HG03139 (cell line): ENCODE results near the gene CSK.

ENCODE experiments used
- ATAC-seq: cut with Tn5 transposase; IDR thresholded peaks from one replicate; pipeline ENCODE4 v1.9.1; 2021; ENCODE audit not compliant: unreplicated experiment

CSK gene

DNA sequence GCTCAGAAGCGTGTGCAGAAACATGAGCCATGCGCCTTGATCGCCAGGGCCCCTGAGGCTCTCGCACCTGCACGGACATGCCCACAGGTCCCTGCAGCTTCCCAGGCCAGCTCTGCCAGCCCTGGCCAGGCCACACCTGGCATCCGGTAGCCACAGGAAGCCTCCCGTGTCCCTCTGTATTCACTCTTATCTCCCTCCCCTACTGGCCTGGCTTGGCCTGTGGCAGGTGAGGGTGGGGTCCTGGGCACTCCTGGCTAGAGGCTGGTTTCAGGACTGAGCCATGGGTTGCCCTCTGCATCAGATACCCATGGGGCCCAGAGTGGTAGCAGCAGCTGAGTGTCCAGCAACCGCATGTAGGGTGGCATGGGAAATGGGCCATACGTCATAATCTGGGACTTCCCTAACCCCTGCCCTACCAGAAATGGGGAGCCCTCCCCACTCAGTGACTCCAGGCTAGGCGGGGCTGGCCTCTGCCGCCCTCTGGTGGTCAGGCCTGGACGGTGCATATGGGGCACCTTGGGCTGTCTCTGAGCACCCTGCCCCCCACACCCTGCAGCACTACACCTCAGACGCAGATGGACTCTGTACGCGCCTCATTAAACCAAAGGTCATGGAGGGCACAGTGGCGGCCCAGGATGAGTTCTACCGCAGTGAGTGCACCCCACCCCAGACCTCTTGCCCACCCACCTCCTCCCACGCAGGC lies 18.1 kb downstream of the CSK start:
- ATAC-seq = no peak

DNA sequence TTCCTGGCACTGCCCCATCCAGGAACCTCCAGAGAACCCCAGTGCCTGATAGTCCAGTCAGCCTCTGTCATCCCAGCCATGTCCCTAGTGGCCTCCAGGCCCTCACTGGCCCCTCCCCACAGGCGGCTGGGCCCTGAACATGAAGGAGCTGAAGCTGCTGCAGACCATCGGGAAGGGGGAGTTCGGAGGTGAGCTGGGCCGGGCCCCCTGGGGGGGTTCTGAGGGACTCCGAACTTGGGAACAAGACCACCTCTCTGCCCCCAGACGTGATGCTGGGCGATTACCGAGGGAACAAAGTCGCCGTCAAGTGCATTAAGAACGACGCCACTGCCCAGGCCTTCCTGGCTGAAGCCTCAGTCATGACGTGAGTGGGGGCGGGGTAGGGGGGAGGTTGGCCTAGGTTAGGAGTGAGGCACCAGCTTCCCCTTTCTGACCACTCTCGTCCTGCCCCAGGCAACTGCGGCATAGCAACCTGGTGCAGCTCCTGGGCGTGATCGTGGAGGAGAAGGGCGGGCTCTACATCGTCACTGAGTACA lies 18.7 kb downstream of the CSK start:
- ATAC-seq = no peak

DNA sequence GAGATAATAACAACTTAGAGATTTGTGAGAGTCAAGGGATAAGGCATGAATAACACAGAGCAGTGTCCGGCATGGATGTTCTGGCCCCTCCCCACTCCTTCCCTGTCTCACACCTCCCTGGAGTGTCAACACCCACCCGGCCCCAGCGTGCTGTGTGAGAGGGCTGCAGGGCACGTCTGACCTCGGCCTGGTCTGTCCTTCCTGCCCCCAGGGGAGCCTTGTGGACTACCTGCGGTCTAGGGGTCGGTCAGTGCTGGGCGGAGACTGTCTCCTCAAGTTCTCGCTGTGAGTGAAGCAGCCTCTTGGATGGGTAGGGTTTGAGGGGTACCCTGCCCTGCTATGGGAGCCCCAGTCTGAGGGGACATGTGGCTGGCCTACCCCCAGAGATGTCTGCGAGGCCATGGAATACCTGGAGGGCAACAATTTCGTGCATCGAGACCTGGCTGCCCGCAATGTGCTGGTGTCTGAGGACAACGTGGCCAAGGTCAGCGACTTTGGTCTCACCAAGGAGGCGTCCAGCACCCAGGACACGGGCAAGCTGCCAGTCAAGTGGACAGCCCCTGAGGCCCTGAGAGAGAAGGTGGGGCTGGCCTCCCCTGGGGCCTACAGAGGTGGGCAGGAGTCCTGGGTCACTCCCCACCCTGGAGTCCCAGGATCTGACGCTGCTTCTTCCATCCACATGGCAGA lies 19.6 kb downstream of the CSK start:
- no peak for ATAC-seq

DNA sequence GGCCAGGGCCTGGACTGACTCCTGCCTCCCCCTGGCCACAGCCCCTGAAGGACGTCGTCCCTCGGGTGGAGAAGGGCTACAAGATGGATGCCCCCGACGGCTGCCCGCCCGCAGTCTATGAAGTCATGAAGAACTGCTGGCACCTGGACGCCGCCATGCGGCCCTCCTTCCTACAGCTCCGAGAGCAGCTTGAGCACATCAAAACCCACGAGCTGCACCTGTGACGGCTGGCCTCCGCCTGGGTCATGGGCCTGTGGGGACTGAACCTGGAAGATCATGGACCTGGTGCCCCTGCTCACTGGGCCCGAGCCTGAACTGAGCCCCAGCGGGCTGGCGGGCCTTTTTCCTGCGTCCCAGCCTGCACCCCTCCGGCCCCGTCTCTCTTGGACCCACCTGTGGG lies 20.4 kb downstream of the CSK start:
- ATAC-seq = no peak

DNA sequence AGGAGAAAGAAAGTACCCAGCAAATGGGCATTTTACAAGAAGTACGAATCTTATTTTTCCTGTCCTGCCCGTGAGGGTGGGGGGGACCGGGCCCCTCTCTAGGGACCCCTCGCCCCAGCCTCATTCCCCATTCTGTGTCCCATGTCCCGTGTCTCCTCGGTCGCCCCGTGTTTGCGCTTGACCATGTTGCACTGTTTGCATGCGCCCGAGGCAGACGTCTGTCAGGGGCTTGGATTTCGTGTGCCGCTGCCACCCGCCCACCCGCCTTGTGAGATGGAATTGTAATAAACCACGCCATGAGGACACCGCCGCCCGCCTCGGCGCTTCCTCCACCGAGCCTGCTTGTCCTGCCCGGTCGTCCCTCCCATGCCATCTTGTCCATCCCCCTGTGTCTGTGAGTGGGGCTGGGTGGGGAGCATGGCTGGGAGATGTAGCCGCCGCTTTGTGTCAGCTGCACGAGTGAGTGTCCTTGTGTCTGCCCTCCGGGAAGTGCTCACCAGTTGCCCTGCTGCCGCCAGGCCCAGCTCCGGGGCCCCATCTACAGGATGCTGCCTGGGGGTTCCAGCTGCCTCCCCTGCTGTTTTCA lies 21.1 kb downstream of the CSK start:
- no peak for ATAC-seq

DNA sequence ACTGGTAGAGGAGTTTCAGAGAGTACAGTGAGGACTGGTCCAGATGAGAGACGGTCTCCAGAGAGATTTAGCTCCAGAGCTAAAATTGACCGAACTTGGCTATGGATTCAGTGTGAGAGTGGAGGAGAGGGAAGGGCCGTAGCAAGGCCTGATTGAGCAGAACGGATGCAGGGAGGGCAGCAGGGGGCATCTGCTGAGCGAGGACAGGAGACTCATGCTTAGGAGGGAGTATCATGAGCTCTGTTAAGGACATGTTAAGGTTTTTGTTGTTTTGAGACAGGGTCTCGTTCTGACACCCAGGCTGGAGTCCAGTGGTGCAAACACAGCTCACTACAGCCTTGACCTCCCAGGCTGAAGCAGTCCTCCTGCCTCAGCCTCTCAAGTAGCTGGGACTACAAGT lies 23.1 kb downstream of the CSK start:
- no peak for ATAC-seq

DNA sequence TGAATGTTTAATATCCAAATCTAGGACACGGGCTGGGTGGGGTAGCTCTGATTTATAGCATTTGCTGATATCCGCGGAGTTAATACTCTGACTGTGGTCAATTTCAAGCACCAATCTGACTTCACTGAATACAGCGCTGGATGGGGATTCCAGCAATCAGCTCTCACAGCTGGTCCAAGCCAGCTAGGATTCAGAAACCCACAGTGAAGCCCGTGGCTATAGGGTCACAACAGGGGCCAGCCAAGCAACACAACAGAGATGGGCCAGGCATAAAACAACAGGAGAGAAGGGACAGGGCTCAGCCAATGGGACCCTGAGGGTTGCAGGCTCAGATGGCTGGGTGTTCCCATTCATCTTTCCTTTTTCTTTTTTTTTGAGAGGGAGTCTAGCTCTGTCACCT lies 25.4 kb downstream of the CSK start:
- no peak for ATAC-seq

DNA sequence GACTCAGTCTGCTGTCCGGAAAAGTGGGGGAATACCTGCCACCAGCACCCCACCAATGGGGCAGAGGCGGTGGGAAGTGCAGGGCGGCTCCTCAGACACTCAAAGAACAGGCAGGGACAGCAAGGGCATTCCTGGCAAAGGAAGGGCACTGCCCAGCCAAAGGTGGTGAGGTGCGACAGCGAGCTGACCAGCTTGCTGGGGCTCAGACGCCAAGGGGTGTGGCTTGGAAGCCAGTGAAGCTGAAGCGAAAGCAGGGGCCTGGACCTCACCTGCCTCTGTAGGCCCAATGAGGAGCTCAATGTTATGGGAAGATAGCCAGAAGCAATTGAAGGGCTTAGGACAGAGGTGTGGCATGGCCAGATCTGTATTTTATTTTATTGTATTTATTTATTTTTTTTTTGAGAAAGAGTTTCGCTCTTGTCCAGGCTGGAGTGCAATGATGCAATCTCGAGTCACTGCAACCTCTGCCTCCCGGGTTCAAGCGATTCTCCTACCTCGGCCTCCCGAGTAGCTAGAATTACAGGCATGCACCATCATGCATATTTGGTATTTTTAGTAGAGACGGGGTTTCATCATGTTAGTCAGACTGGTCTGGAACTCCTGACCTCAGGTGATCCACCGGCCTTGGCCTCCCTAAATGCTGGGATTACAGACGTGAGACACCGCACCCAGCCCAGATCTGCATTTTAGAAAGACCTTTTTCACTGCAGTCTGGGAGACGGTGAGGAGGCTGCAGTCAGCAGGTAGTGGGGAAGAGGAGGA lies 26.4 kb downstream of the CSK start:
- no peak for ATAC-seq

DNA sequence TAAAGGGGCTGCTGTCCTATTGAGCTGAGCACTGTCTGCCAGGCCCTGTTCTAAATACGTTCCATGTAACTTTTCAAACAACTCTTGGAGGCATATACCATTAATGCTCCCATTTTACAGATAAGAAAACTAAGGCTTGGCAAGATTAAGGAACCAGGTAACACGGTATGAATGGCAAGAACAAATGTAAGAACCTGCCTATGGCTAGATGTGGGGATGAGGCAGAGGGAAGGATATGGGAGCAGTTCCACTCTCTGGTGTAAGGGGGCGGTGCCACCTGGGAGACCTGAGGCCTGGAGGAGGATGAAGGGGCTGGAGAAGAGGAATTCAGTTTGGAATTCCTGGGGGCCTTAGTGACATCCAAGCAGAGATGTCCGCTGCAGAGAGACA lies 27.0 kb downstream of the CSK start:
- ATAC-seq = no peak

DNA sequence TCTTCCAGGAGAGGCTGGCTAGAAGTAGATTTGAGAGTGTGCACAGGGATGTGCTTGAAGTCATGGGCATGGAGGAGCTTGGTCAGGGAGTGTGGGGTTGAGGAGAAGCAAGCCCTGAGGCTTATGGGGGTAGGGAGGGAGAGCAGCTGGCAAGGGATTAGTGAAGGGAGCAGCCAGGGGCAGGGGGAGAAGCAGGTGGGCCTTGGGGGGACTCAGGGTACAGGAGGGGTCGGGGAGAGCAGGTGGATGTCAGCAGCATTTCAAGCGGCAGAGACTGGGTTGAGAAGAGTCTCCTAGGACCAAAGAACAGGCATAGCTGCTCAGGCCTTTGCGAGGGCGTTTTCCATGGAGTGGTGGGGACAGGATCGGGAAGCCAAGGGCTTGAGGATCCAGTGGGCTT lies 27.4 kb downstream of the CSK start:
- no peak for ATAC-seq

DNA sequence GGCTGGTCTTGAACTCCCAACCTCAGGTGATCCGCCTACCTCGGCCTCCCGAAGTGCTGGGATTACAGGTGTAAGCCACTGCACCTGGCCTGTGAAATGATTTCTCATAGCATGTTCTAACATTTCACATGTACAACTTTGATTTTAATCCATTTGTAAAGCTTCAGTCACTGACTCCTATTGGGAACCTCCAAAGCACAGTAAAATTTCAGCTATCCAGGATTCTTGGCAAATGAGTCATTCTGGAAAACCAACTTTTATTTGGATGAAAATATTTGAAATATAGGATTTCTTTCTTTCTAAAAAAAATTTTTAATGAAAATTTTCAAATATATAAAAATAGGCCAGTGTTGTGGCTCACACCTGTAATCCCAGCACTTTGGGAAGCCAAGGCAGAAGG lies 28.1 kb downstream of the CSK start:
- no peak for ATAC-seq

DNA sequence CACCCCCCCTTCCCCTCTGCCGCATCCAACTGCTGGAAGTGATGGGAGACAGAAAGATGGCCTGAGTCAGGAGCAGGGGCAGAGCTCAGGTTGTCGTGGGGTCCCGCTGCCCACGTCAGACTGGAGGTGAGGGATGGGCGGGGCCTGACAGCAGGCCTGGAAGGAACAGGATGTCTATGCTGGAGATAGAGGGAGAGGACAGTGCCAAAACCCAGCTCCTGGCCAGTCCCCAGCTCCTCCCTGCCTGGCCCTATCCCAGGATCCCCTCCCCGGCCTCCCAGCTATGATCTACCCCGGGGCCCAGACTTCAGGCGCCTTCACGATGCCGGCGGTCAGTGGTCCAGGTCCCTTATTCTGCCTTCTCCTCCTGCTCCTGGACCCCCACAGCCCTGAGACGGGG lies 30.7 kb downstream of the CSK start, which contains the start of gene LMAN1L:
LMAN1L (plus strand) TSS at position 303 of the 400 bp plus-strand sequence; CDS start at position 323, 20 bp downstream.
- ATAC-seq = no peak

DNA sequence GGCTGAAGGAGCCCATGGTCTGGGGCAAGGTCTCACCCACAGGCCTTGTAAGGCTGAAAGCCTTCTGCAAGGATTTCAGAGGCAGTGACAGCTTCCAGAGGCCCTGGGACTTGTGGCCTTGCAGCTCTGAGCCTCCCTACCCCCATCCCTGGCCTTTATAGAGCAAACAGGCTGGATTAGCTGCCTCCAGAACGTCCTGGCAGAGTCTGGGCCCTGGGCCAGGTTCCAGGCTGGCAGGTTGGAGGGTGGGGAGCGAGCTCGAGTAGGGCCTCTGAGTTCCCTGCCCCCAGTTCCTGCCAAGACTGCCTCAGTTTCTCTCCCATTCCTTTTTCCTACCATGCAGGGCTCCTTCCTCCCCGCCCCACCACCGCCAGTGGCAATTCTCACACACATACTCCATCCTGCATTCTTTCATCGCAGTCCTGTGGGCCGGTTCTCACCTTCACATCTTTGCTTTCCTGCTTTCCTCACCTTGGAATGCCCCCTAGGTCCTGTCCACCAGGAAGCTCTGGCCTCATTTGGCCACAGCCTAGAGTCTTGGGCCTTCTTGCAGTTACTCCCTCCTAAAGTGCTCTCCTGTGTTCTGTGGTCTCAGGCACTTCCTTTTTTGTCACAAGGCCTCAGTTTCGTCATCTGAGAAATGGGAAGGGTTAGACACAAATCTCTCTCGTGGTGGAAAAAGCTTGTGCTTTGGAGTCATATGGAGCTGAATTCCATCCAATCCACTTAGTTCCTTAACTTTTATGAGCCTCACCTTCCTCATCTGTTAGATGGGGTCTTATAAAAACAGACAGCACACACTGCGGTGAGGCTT lies 33.4 kb downstream of the CSK start:
- no peak for ATAC-seq

DNA sequence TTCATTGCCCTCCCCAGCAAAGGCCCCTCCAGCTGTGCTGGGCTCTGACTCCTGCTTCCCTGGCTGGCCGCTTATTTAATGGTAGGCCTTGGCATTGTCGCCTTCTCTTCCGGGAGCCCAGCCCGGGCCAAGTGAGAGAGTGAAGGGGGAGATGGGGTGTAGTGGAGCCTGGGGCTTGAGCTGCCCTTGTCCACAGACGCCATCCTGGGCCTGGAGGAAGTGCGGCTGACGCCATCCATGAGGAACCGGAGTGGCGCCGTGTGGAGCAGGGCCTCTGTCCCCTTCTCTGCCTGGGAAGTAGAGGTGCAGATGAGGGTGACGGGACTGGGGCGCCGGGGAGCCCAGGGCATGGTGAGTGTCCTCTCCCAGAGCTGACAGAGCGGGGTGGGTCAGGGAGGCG lies 34.1 kb downstream of the CSK start:
- ATAC-seq = no peak

DNA sequence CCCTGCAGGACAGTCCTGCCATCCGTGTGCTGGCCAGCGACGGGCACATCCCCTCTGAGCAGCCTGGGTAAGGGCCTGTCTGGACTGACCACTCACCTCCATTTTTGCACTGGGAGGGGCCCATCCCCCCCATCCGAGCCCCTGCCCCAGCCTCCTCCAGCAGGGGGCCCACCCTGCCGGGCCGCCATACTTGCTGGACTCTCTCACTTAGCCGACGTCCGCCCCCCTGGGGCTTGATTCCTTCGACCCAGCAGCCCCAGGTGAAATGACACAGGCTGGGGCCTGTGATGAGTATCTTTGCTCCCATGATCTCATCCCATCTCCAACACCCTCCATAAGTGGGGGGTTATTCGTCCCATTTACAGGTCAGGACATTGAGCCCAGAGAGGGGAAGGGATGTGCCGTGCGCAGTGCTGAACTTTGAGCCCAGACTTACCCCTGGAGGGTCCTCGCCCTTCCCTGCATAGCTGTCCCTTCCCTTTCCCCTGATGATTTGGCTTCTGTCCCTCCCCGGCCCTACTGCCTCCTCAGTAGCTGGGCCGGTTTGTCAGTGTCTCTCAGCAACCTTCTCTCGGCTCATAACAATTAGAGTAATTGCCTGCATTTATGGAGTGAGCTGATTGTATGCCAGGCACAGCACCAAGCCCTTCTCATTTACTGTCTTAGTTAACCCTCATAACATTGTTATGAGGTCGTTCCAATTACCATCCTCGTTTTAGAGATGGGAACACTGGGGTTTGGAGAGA lies 34.9 kb downstream of the CSK start:
- no peak for ATAC-seq

DNA sequence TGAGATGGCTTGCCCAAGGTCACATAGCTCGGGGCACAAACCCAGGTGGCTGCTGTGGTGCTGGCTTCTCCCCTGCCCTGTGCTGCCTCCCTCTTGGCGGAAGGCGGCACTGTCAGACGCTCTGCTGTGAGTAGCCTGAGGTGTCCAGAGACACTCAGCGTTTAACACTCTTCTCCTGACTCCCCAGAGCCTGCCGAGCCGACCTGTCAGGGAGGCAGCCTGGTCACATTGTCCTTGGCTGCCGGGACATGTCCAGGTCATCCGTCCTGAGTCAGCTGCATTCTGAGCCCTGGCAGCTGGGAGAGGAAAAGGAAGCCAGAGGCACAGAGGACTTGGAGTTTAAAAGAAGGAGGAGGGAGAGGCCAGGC lies 35.5 kb downstream of the CSK start:
- ATAC-seq = no peak

DNA sequence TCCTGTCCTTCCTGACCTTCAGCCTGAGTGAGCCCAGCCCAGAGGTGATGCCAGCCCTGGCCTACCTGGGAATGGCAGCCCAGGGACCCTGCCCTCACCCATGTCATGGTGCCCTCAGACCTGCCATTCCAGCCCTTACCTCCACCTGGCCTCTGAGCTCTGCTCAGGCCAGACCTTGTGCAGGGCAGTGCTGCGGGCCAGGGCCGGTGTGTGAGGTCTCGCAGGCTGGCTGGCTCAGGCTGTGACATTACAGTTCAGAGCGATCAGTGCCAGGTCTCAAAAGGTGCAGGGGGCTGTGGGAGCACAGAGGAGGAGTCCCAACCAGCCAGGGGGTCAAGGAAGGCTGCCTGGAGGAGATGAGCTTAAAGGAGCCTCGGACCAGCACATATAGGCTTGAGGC lies 38.2 kb downstream of the CSK start:
- ATAC-seq = no peak

DNA sequence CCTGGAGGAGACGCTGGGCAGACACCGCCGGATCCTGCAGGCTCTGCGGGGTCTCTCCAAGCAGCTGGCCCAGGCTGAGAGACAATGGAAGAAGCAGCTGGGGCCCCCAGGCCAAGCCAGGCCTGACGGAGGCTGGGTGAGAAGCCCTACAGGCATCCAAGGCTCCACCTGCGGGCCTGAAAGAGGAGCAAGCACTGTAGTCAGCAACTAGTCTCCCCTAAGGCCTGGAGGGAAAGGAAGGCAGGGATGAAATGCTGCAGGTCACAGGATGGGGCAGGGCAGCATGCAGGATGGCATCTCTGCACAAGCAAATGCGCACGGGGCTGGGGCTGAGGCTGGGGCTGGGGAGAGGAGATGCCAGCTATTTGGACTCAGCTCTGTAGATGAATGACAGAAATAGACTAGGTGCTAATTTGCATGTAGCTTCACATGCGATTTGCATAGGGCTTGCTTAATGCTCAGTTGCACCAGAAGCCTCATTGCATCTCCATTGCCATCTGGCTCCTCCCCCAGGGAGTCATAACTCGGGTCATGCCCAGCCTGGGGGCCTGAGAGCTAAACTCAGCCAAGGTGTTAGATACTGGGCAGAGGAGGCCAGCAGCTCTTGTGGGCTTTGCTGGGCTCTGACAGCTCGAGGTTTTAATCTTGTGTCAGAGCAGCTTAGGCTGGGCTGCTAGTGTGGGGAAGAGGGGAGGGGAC lies 39.4 kb downstream of the CSK start:
- ATAC-seq = peak; percentile 65

DNA sequence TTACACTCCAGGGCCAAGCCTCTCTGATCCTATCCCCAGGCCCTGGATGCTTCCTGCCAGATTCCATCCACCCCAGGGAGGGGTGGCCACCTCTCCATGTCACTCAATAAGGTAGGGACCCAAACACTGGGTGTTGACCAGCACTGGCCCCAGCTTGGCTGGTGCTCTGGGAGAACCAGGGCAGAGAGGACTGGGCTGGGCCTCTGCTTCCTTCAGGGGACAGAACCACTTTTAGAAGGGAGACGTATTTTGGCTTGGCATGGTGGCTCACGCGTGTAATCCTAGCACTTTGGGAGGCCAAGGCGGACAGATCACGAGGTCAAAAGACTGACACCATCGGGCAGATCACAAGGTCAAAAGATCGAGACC lies 39.9 kb downstream of the CSK start:
- ATAC-seq = no peak
